ENCODE measurements around the gene HHATL.

Gene HHATL

DNA sequence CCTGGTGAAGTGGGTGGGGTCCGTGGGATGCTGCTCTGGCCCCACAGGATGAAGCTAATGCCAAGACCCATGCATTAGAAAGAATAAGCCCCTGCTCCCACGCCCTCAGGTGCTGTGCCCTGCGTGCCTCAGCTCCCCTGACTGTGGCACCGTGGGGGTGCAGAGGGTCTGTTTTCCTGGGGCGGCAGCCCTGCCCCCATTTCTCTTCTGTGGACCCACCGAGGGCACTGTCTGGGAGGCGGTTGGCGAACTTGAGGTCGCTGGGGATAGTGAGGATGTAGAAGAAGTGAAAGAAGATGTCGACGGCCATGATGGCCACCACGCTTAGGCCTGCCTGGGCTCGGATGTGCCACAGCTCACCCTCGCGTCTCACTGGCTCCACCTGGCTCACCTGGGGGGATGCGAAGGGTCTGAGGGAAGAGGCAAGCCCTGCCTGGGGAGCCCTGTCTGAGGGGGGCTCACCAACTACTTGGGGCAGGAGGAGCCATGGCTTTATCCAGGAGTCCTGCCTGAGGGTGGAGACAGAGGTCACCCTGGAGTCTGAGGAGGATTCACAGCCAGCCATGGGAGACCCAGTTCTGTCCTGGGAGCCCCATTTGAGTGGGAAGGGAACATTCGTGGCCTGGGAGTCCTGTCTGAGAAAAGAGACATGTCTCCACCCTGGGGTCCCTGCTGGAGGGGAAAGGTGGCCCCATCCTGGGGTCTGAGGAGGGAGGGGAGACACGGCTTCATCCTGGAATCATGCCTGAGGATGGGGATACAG, 5.1 kb downstream of the HHATL start:
- no peak overlapping the region for H3K4me3 ChIP-seq (ENCODE audit: low read depth, low read length)
- DNase-seq (ENCODE audit: low read depth) = no peak
- no peak for TF ChIP-seq CTCF (IDR thresholded peaks at IDR 0.05; ENCODE audit: insufficient read depth, low read depth, low read length, missing control alignments)

- TF ChIP-seq CTCF (IDR thresholded peaks at IDR 0.05; ENCODE audit: insufficient read depth, low read depth, low read length, missing control alignments) = no peak
- DNase-seq (ENCODE audit: low read depth) = no peak
- H3K4me3 ChIP-seq (ENCODE audit: low read depth, low read length) = no peak overlapping the region
These were observed 6.0 kb downstream of the HHATL start for GRCh38 chr3:42696356-42697288.

DNA sequence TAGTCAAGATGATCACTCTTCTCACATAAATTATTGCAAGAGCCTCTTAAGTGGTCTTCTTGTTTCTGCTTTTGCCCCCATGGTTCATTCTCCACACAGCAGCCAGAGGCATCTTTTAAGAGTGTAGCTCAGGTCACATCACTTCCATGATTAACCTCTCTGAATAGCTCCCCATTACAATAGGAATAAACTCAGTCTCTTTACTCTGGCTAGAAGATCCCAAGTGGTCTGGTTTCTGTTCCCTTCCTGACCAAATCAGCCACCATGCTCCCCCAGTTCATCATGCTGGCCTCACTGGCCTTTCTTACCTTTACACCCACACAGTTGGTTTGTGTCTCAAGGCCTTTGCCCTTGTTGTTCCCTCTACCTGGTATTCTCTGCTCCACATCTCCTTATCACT, 8.2 kb downstream of the HHATL start:
- DNase-seq (ENCODE audit: low read depth) = no peak

GRCh38 chr3:42693530-42693930, 9.1 kb downstream of the HHATL start:
- no peak for TF ChIP-seq CTCF (IDR thresholded peaks at IDR 0.05; ENCODE audit: insufficient read depth, low read depth, low read length, missing control alignments)
- no peak for DNase-seq (ENCODE audit: low read depth)

More for the DNA sequence above, 8.2 kb downstream of the HHATL start:
- TF ChIP-seq CTCF (IDR thresholded peaks at IDR 0.05; ENCODE audit: insufficient read depth, low read depth, low read length, missing control alignments) = no peak
- H3K4me3 ChIP-seq (ENCODE audit: low read depth, low read length) = no peak overlapping the region

DNA sequence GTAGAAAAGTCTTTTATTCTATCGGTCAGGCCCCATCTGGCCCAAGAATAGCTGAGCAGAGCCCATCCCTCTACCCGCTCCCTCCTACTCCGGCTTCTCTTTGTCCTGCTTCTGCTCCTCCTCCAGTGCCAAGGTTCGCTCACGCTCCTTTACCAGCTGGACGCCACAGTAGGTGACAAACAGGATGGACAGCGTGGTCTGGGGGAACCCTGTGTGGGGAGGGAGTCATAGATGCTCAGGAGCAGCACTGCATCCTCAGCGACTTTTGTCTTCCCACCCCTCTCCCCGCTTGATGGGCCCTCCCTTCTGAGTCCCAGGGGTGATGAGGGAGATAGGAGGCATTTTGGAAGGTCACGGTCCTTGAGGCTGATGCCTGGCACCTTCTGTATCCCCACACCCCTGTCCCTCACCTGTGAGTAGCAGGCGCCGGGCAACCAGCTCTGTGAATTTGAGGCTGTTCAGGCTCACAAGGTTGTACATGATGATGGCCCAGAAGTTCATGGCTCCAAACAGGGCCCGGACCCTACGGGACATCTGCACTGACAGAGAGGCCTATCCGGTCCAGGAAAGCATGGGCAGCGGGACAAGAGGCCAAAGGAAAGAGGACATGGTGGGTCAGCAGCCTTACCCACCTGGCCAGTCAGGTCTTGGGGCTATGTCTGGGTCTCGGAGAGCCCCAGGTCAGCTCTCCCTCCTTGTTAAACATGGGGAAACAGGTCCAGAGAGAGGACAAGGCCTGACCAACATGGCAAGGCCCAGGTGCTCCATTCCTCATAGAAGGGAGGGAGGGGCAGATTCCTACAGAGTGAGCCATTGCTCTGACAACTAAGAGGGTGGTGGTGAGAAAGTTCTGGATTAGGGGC, 9.7 kb downstream of the HHATL start:
- no peak overlapping the region for H3K4me3 ChIP-seq (ENCODE audit: low read depth, low read length)
- TF ChIP-seq CTCF (IDR thresholded peaks at IDR 0.05; ENCODE audit: insufficient read depth, low read depth, low read length, missing control alignments) = no peak
- no peak for DNase-seq (ENCODE audit: low read depth)

More at GRCh38 chr3:42693530-42693930, 9.1 kb downstream of the HHATL start:
- H3K4me3 ChIP-seq (ENCODE audit: low read depth, low read length) = no peak overlapping the region
